K562 (cell line): Measurements from ENCODE around the gene ADAMTS10.

Experiments
- EP300 ChIP-seq: IDR thresholded peaks from 2 replicates; pipeline ENCODE4 v1.6.1; 2012; ENCODE audit warnings: low read length, improper control_type of control experiment
- KLF13 ChIP-seq: fragments of 450-650 bp; IDR thresholded peaks from 2 replicates; pipeline ENCODE4 v1.6.1; 2016; ENCODE audit warnings: missing genetic modification characterization, low read depth, mild to moderate bottlenecking, missing compliant biosample characterization, moderate library complexity, borderline replicate concordance
- MED1 ChIP-seq: sonication (generic); formaldehyde crosslinking; IDR thresholded peaks from 2 replicates; pipeline ENCODE4 v1.8.1; 2023; ENCODE audit warnings: missing genetic modification reagents, borderline replicate concordance
- MTF1 ChIP-seq: fragments of 250-450 bp; sonication (Bioruptor Pico); IDR thresholded peaks from 2 replicates; pipeline ENCODE4 v1.9.0; 2021; ENCODE audit warnings: moderate library complexity, mild to moderate bottlenecking, inconsistent platforms, borderline replicate concordance
- POLR2A ChIP-seq: fragments of 450-650 bp; conservative IDR thresholded peaks from 2 replicates; pipeline ENCODE4 v1.6.1; 2016
- TF ChIP-seq, protein P1 (sequence below), 3 experiments: IDR thresholded peaks in 2 of 3; conservative IDR thresholded peaks in 1 of 3; 2 replicates each; pipeline ENCODE4 v1.5.1; 2011 to 2012; ENCODE audit warnings: low read length in 3 of 3, mild to moderate bottlenecking in 3 of 3, control low read depth in 2 of 3, improper control_type of control experiment in 1 of 3, inconsistent platforms in 1 of 3, low read depth in 1 of 3, mixed read lengths in 1 of 3, moderate library complexity in 1 of 3; ENCODE audit not compliant: insufficient read depth in 2 of 3
- TF ChIP-seq, protein P2 (sequence below): IDR thresholded peaks from 2 replicates; pipeline ENCODE4 v1.6.1; 2016; ENCODE audit warnings: missing genetic modification characterization, missing compliant biosample characterization
- TF ChIP-seq, protein P3 (sequence below), 2 experiments: fragments of 150-350 bp in 1 of 2; IDR thresholded peaks; 2 replicates each; pipeline ENCODE4 v1.6.1; 2012 to 2016; ENCODE audit warnings: low read depth in 2 of 2, low read length in 2 of 2, mild to moderate bottlenecking in 1 of 2, moderate library complexity in 1 of 2

DNA sequence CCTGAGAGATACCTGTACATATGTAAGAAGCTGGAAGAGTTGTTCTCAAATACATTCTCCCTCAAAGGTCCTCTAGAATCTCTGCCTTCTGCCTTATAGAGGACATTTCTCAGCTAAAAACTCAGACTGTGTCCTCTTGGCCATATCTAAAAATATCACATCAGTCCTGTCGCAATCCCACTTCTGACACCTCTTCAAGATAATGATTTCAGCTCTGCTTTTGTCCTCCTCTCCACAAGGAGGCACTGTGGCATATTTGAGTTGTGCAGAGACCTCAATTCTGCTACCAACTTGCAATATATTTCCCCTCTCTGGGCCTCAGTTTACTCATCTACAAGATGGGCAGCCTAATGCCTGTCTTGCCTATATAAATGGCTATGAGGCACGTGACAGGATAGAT is 16.6 kb downstream of the ADAMTS10 start:
- TF ChIP-seq EP300 = no peak
- TF ChIP-seq, protein P1, sequence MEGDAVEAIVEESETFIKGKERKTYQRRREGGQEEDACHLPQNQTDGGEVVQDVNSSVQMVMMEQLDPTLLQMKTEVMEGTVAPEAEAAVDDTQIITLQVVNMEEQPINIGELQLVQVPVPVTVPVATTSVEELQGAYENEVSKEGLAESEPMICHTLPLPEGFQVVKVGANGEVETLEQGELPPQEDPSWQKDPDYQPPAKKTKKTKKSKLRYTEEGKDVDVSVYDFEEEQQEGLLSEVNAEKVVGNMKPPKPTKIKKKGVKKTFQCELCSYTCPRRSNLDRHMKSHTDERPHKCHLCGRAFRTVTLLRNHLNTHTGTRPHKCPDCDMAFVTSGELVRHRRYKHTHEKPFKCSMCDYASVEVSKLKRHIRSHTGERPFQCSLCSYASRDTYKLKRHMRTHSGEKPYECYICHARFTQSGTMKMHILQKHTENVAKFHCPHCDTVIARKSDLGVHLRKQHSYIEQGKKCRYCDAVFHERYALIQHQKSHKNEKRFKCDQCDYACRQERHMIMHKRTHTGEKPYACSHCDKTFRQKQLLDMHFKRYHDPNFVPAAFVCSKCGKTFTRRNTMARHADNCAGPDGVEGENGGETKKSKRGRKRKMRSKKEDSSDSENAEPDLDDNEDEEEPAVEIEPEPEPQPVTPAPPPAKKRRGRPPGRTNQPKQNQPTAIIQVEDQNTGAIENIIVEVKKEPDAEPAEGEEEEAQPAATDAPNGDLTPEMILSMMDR (IDR thresholded peaks at IDR 0.05 in 2 of 3, conservative IDR thresholded peaks at IDR 0.05 in 1 of 3; ENCODE audit: insufficient read depth in 2 of 3, low read depth in 1 of 3, low read length in 3 of 3) = no peak
- TF ChIP-seq KLF13 (tag) = no peak
- no peak for TF ChIP-seq MTF1 (CRISPR knock-in tag)
- no peak for TF ChIP-seq MED1
- TF ChIP-seq, protein P2, sequence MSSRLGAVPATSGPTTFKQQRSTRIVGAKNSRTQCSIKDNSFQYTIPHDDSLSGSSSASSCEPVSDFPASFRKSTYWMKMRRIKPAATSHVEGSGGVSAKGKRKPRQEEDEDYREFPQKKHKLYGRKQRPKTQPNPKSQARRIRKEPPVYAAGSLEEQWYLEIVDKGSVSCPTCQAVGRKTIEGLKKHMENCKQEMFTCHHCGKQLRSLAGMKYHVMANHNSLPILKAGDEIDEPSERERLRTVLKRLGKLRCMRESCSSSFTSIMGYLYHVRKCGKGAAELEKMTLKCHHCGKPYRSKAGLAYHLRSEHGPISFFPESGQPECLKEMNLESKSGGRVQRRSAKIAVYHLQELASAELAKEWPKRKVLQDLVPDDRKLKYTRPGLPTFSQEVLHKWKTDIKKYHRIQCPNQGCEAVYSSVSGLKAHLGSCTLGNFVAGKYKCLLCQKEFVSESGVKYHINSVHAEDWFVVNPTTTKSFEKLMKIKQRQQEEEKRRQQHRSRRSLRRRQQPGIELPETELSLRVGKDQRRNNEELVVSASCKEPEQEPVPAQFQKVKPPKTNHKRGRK = no peak
- TF ChIP-seq, protein P3, sequence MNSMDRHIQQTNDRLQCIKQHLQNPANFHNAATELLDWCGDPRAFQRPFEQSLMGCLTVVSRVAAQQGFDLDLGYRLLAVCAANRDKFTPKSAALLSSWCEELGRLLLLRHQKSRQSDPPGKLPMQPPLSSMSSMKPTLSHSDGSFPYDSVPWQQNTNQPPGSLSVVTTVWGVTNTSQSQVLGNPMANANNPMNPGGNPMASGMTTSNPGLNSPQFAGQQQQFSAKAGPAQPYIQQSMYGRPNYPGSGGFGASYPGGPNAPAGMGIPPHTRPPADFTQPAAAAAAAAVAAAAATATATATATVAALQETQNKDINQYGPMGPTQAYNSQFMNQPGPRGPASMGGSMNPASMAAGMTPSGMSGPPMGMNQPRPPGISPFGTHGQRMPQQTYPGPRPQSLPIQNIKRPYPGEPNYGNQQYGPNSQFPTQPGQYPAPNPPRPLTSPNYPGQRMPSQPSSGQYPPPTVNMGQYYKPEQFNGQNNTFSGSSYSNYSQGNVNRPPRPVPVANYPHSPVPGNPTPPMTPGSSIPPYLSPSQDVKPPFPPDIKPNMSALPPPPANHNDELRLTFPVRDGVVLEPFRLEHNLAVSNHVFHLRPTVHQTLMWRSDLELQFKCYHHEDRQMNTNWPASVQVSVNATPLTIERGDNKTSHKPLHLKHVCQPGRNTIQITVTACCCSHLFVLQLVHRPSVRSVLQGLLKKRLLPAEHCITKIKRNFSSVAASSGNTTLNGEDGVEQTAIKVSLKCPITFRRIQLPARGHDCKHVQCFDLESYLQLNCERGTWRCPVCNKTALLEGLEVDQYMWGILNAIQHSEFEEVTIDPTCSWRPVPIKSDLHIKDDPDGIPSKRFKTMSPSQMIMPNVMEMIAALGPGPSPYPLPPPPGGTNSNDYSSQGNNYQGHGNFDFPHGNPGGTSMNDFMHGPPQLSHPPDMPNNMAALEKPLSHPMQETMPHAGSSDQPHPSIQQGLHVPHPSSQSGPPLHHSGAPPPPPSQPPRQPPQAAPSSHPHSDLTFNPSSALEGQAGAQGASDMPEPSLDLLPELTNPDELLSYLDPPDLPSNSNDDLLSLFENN (IDR thresholded peaks at IDR 0.05; ENCODE audit: low read depth in 2 of 2, low read length in 2 of 2) = no peak
- TF ChIP-seq POLR2A = no peak
